Measurements from ENCODE around the gene LPP. TPM values are rescaled to one million over a fixed set of nuclear protein-coding genes. Genes with fewer than 3 reads are reported as not detected.

The LPP gene
- total RNA-seq, 3 donors from 2014 or later, result 262 to 816 (median 325) TPM

- Histone ChIP-seq H3K4me1 (ENCODE audit: low read depth) (peaks cover 6% of the 10 kb centered on the region), H3K4me3 (no peak overlapping the region), H3K9me3 (no peaks in the 10 kb centered on the region), H3K36me3 (ENCODE audit: low read depth) (no peaks in the 10 kb centered on the region)
- DNase-seq, result no peak
- intact Hi-C loops (cut with DNase I, micrococcal nuclease), result no loop called here
- TF ChIP-seq CTCF (IDR thresholded peaks at IDR 0.05), result no peak
- ATAC-seq, result no peak
Measured at GRCh38 chr3:188240189-188240981, 86.4 kb downstream of the LPP start.

GRCh38 chr3:188241072-188241471, 87.1 kb downstream of the LPP start:
- H3K4me3 ChIP-seq, result no peak overlapping the region
- peaks cover 9% of the 10 kb centered on the region for H3K4me1 ChIP-seq (ENCODE audit: low read depth)
- no peak for TF ChIP-seq CTCF (IDR thresholded peaks at IDR 0.05)
- intact Hi-C loops (cut with DNase I, micrococcal nuclease), result no loop called here
- no peaks in the 10 kb centered on the region for H3K36me3 ChIP-seq (ENCODE audit: low read depth)
- no peaks in the 10 kb centered on the region for H3K9me3 ChIP-seq
- DNase-seq (no peak), ATAC-seq (no peak)

- Histone ChIP-seq H3K4me3 (no peak overlapping the region), H3K36me3 (ENCODE audit: low read depth) (no peaks in the 10 kb centered on the region), H3K4me1 (ENCODE audit: low read depth) (peaks cover 12% of the 10 kb centered on the region), H3K9me3 (no peaks in the 10 kb centered on the region)
- intact Hi-C loops (cut with DNase I, micrococcal nuclease), result no loop called here
- no peak for TF ChIP-seq CTCF (IDR thresholded peaks at IDR 0.05)
- ATAC-seq, result no peak
- DNase-seq, result no peak
Measured at GRCh38 chr3:188241883-188242282, 87.9 kb downstream of the LPP start.

GRCh38 chr3:188242436-188243123, 88.6 kb downstream of the LPP start:
- Histone ChIP-seq H3K4me3 (no peak overlapping the region), H3K4me1 (ENCODE audit: low read depth) (peaks cover 12% of the 10 kb centered on the region)
- peak; percentile 11 for ATAC-seq

GRCh38 chr3:188243124-188243795, 89.3 kb downstream of the LPP start:
- no peak overlapping the region for H3K4me3 ChIP-seq
- H3K36me3 ChIP-seq (ENCODE audit: low read depth), result no peaks in the 10 kb centered on the region
- intact Hi-C loops (cut with DNase I, micrococcal nuclease), result no loop called here
- TF ChIP-seq CTCF (IDR thresholded peaks at IDR 0.05), result no peak
- ATAC-seq, result no peak
- H3K4me1 ChIP-seq (ENCODE audit: low read depth), result peaks cover 9% of the 10 kb centered on the region
- no peaks in the 10 kb centered on the region for H3K9me3 ChIP-seq
- DNase-seq, result no peak

More at GRCh38 chr3:188242436-188243123, 88.6 kb downstream of the LPP start:
- Histone ChIP-seq H3K36me3 (ENCODE audit: low read depth) (no peaks in the 10 kb centered on the region), H3K9me3 (no peaks in the 10 kb centered on the region)
- intact Hi-C loops (cut with DNase I, micrococcal nuclease), result no loop called here
- TF ChIP-seq CTCF (IDR thresholded peaks at IDR 0.05), result no peak
- no peak for DNase-seq
